Non-pigmented ciliary epithelial cell (primary cell): ENCODE measurements around the gene SNRPA1.
"Not testable (repeated sequence)": the region's sequence is repeated elsewhere in the genome, so short reads cannot be mapped to it uniquely, and the experiment has no call there.

Experiments used
- DNase-seq: peaks from one replicate; pipeline ENCODE4 v3.0.0-alpha.2; 2010; ENCODE audit warnings: low read depth

SNRPA1 gene

DNA sequence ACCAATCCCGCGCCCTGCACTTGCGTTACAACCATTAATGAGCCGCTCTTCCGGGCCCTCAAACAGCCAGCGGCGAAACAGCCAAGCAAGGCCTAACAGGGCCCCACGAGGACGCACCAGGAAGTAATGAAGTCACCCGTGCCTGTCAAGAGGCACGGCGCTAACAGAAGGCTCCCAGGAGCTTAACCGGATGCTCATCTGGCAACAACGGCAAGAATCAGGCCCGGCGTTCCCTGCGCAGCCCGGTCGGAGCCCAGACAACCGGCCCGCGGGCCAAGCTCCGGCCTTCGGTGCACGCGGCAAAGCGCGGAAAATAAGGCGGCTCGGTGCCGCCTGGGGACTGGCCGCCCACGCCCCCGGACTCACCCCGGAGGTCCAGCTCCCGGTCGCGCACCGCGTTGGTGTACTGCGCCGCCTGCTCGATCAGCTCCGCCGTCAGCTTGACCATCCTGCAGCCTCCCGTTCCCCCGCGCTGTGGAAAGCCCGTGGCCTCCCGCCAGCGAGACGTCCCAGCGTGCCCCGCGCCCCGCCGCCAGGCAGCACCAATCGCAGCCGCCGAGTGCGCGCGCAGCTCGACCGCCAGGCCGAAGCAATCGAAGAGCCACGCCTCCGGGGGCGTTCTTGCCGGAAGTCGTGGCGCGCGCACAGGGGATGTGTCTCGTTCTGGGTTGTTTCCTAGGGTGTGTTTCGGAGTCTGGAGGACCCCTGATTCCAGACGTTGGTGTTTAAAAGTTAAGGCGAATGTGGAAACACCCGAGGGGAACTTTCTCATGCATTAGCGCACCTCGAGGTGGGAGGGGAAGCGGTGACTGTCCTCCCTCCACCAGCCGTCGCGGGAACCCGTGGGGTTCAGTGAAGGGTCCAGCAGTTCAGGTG lies at the start of gene SNRPA1:
TSS of gene SNRPA1 (minus strand) at position 518 of the 876 bp plus-strand sequence. CDS start at position 448, 70 bp downstream.
- DNase-seq, result peak; percentile 64

DNA sequence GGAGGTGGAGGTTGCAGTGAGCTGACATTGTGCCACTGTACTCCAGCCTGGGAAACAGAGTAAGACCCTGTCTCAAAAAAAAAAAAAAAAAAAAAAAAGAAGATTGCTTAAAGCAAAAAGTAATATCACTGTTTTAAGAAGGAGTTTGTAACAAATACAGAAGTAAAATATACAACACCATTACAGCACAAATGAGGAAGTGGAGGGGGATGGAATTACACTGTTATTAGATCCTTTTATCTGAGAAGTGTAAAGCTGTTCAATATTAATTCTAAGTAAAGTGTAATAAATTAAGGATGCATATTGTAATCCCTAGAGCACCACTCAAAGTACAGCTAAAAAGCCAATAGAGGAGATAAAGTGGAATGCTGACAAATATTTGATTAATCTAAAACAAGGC lies 47.0 kb upstream of the SNRPA1 start:
- DNase-seq, result no peak

- no peak for DNase-seq
Observed at GRCh38 chr15:101338502-101339057, 43.5 kb upstream of the SNRPA1 start.

DNA sequence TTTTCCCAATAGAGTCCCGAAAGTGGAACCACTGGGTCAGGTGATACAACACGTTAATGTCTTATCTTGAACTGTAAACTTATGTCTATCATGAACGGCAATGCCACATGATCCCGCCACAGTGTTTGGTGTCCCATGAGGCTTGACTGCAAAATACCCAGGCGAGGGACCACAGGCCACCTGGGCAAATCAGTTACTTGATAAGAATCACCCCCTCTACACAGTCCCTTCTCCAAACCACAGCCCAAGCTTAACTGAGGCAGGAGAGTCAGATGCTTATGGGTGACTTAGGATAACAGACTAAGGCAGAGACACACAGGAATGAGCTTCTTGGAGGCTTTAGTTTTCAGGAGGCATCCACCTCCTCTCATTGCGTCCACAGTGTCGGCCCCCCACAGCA lies 42.9 kb upstream of the SNRPA1 start:
- DNase-seq, result no peak

DNA sequence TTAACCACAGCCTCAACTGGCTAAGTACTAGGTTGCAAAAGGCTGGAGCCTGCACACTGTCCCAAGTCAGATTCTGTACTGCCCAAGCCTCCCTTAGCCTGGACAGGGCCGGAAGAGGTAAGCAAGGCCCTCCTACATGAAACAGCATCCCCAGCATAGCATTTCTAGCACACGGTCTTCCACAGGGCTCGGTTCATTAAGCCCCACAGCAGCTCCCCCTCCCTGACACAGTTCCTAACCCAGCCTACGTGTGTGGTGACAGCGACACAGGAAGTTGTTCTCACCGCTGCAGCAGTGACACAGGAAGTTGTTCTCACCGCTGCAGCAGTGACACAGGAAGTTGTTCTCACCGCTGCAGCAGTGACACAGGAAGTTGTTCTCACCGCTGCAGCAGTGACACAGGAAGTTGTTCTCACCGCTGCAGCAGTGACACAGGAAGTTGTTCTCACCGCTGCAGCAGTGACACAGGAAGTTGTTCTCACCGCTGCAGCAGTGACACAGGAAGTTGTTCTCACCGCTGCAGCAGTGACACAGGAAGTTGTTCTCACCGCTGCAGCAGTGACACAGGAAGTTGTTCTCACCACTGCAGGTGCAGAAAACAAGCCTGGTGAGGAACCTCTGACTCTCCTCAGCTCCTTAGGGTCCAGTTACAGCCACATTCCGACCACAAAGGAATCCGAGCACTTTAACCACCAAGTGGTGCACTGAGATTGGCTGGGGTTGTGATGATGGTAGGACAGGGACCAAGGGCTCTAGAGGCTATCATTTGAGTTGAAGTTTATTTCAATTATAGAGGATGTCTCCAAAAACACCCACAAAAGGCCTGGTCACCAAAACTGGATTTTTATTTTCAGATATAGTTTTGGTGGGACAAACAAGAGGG lies 39.1 kb upstream of the SNRPA1 start:
- DNase-seq, result not testable (repeated sequence)

DNA sequence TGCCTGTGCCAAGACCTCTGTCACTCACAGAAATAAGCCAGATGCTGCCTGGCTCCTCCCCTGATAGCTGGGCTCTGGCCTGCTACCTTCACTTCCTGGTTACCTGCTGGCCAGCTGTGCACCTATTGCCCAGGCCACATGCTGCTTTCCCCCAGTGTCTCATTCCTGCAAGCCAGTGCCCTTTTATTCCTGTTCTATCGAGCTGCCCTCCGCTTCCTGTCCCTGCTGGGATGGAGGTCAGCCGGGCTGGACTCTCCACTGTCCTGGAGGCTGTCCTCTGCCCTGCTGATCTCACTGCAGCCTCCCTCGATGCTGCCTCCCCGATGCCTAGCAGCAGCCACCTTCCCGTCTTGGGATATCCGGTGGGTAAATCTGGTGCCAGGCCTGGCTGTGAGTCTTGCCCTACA lies 37.0 kb upstream of the SNRPA1 start:
- no peak for DNase-seq

- no peak for DNase-seq
Observed at GRCh38 chr15:101329867-101330380, 34.9 kb upstream of the SNRPA1 start.

DNA sequence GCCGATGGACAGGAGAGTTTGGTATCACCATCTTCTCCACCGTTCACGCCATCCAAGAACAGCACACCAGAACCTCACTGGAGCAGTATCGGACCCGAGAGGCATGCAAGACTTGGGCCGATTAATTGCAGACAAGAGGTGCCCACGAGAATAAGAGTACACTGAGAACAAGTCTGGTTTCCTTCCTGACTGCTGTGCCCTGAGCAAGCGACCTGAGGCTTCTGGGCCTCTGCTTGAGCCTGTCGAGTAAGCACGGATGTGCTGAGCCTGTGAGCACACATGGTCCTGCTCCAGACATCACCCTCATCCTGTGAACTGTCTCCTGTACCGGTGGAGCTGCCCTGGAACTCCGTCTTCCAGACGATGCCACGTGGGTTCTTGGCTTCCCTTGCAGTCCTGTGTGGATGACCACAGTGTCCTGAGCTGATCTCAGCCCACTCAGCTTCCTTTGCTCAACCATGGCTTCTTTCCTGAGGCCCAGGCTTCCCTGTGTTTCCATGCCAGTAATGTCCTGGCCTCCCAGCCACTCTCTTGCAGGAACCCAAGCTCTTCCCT lies 34.3 kb upstream of the SNRPA1 start:
- DNase-seq, result no peak

DNA sequence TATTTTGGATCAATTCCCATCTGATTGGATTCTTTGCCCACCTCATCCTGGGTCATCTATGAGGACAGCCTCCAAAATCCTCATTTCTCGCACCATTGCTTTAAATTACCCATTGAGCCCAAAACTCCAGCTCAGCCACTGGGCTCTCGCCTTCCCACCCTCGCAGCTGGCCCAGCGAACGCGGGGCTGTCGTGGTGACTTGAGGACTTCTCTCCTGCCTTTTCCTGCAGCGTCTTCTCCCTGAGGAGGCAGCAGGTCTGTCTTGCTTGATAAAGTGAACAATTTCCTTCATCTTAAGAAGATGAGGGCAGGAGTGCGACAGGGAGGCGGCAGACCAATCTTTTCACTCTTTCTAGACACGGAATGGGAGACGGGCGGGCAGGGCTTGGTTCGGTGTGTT lies 33.0 kb upstream of the SNRPA1 start:
- no peak for DNase-seq

DNA sequence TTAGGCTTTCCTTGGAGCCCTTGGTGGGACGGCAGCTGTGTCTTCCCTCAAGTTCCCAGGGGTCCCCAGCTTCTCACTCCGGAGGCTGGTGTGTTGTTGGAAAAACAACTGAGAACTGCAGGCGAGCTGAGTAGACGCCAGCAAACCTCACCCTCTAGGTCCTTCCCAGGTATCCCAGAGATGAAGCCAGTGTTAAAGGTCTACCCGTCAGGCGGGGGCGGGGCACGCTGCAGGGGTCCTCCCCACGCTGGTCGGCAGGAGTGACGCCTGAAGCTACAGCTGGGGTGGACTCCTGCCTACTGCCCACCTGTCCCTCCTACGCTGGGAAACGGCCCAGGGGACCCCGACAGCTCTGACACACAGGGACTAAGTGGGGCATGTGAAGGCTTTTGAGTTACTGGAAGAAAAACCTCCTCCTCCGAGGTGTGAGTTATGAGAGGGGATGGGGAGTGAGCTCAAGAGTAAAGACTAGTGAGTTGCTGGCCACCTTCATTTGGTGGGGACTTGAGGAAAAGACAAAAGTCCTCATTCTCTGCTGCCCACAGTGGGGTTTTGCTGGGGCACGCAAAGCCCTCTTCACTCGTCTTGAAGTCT lies 32.2 kb upstream of the SNRPA1 start:
- DNase-seq, result no peak

DNA sequence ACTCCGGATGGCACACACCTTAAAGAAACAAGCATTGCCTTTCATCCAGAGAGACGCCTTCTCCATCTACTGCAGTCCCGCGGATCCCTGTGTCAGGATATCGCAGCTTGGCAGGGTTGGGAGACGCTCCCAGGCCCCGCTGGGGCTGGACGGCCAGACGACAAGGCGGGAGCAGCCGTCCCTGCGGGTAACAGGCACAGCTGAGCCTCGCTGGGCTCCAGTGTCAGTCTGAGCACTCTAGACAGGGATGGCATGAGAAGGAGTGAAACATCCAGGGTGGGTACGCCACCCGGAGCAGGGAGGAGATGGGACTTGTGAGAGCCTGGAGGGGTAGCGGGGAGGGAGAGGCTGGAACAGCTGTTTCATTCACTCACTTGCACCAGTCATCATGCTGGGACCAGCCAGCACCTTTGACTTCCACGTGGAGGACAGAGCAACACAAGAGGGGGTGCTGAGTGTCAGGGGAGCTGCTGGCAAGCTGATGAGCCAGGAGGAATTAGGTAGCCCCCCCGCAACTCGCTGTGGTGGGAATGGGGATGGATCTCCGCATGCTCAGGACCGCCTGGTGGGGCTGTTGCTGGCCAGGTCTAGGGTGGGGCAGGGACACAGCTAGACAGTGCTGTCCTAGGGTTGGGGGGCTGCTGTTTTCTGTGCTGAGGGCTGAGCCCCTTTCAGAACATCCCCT lies 31.6 kb upstream of the SNRPA1 start:
- DNase-seq, result no peak

- no peak for DNase-seq
Observed at GRCh38 chr15:101326026-101326315, 30.9 kb upstream of the SNRPA1 start.

GRCh38 chr15:101325263-101326025 lies 30.4 kb upstream of the SNRPA1 start:
- no peak for DNase-seq

GRCh38 chr15:101324524-101325177 lies 29.6 kb upstream of the SNRPA1 start:
- DNase-seq, result no peak

GRCh38 chr15:101323793-101324523 lies 28.9 kb upstream of the SNRPA1 start:
- DNase-seq, result no peak

- DNase-seq, result no peak
Observed at GRCh38 chr15:101322854-101323477, 27.9 kb upstream of the SNRPA1 start.

GRCh38 chr15:101322016-101322695 lies 27.1 kb upstream of the SNRPA1 start:
- no peak for DNase-seq

DNA sequence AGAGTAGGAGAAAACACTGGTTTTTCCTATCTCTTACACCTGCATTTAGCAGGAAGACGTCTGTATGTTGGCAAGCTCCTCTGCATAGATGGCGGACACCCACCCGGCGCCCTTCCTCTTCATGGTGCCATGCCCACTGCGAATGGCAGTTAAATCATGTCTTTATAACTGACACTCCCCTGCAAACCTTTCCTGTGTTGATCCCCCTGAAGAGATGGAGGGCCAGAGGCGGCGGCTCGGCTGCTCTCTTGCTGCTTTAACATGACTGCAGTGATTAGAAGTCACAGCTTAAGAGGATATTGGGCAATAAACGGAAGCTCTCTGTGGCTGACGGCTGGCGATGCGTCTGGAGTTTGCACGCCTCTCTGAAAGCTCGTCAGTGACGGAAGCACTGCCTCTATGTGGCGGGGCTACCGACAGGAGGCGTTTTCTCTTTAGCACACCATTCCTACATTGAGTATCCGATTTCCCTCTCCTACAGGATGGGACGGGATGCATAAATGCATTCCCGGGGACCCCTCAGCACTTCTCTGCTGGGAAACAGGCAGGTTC lies 25.5 kb upstream of the SNRPA1 start:
- DNase-seq, result no peak
